DMS79 (cell line): Measurements from ENCODE around the gene BLOC1S4.

ENCODE experiments used
- DNase-seq: peaks from one replicate; lab custom pipeline; 2025; lab: John Stamatoyannopoulos, UW

Gene BLOC1S4

GRCh38 chr4:6764976-6765620 lies 49.1 kb downstream of the BLOC1S4 start:
- DNase-seq: no peak

- no peak for DNase-seq
Measured at GRCh38 chr4:6765703-6766102, 49.7 kb downstream of the BLOC1S4 start.
